Germinal center (tissue), 1 donor: Measurements from ENCODE around the gene MTERF4.

Experiments
- DNase-seq: peaks from one replicate; pipeline ENCODE4 v3.0.0; 2012; ENCODE audit warnings: mixed read lengths, low spot score

MTERF4 gene

GRCh38 chr2:241134711-241135110 is 32.6 kb upstream of the MTERF4 start:
- no peak for DNase-seq

- no peak for DNase-seq
These were observed 31.3 kb upstream of the MTERF4 start for GRCh38 chr2:241133436-241133820.

GRCh38 chr2:241132538-241133435 is 30.7 kb upstream of the MTERF4 start:
- no peak for DNase-seq

- no peak for DNase-seq
These were observed 29.4 kb upstream of the MTERF4 start for GRCh38 chr2:241131531-241131930.

GRCh38 chr2:241130316-241130715 is 28.2 kb upstream of the MTERF4 start:
- DNase-seq: no peak

GRCh38 chr2:241129086-241129871 is 27.2 kb upstream of the MTERF4 start:
- DNase-seq: no peak

GRCh38 chr2:241128266-241128665 is 26.2 kb upstream of the MTERF4 start:
- no peak for DNase-seq

- no peak for DNase-seq
These were observed 24.7 kb upstream of the MTERF4 start for GRCh38 chr2:241126771-241127202.

- no peak for DNase-seq
These were observed 24.1 kb upstream of the MTERF4 start for GRCh38 chr2:241126201-241126611.

- DNase-seq: no peak
These were observed 23.5 kb upstream of the MTERF4 start for GRCh38 chr2:241125626-241126025.

- DNase-seq: no peak
These were observed 21.9 kb upstream of the MTERF4 start for GRCh38 chr2:241123816-241124536.

- no peak for DNase-seq
These were observed 20.4 kb upstream of the MTERF4 start for GRCh38 chr2:241122376-241123002.

- no peak for DNase-seq
These were observed 18.9 kb upstream of the MTERF4 start for GRCh38 chr2:241121008-241121407.

GRCh38 chr2:241120440-241120839 is 18.4 kb upstream of the MTERF4 start:
- DNase-seq: no peak

- no peak for DNase-seq
These were observed 16.8 kb upstream of the MTERF4 start for GRCh38 chr2:241118737-241119505.

- no peak for DNase-seq
These were observed 14.8 kb upstream of the MTERF4 start for GRCh38 chr2:241116606-241117560.

- DNase-seq: no peak
These were observed 13.3 kb upstream of the MTERF4 start for GRCh38 chr2:241115361-241115760.

- DNase-seq: no peak
These were observed 12.7 kb upstream of the MTERF4 start for GRCh38 chr2:241114836-241115235.

- DNase-seq: peak; percentile 40
These were observed 10.5 kb upstream of the MTERF4 start for GRCh38 chr2:241112592-241112991.

- DNase-seq: no peak
These were observed 10.0 kb upstream of the MTERF4 start for GRCh38 chr2:241112046-241112445.
